GM18519 (cell line): ENCODE data around the gene TMPRSS7.
"Not testable (repeated sequence)": the region's sequence is repeated elsewhere in the genome, so short reads cannot be mapped to it uniquely, and the experiment has no call there.

Source experiments
- ATAC-seq: cut with Tn5 transposase; IDR thresholded peaks from one replicate; pipeline ENCODE4 v1.9.1; 2021; ENCODE audit warnings: mild to moderate bottlenecking, moderate library complexity; ENCODE audit not compliant: unreplicated experiment, low FRiP score

The TMPRSS7 gene

DNA sequence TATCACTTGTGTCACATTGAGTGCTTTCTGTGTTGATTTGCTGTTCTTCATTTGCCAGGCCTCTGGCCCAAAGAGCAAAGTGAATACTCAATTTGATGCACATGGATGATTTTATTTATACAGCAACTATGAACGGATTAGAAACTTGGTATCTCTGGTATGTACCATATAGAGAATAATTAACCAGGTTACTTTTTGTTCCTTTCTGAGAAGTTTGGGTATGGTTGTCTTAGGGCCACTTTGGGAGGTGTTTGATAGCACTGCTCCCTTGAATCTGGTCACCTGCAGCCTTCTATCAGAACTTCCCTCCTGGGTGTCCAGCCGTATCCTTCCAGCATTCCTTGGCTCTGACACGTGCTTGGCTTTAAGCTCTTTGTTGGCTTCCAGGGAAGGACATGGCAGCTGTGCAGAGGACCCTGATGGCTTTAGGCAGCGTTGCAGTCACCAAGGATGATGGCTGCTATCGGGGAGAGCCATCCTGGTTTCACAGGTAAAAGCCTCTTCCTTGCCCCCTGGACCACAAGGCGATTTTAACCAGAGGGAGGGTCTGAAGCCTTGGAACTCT, 23.1 kb upstream of the TMPRSS7 start:
- no peak for ATAC-seq

DNA sequence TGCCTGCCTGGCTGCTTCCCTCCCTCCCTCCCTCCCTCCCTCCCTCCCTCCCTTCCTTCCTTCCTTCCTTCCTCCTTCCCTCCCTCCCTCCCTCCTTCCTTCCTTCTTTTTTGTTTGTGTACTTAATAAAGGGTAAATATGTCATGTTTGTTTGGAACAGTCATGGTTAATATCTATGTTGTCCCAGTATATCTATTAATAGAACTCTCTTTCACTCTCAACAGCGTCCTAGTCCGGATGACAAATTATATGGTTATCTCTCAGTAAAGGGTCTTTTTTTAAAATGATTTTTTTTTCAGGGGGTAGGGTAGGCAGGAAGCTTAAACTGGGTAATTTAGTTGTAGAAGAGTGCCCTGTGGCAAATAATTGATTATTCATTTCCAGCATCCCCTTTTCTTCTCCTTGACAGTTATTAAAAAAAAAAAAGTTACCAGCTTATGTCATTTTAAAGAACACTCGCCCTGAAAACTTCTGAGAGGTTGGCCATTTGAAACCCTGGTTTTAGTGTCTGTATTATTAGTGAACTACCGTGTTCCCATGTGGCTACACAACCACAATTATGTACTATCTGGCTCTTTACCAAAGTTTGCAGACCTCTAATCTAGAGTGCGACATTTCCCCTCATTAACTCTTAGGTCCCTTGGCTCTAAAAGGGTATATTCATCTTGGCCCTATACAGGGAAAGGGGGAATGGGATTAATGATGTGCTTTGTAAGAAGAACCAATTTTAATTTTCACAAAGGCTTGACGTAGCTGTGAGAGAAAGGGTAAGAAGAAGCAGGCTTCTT, 22.1 kb upstream of the TMPRSS7 start:
- no peak for ATAC-seq

DNA sequence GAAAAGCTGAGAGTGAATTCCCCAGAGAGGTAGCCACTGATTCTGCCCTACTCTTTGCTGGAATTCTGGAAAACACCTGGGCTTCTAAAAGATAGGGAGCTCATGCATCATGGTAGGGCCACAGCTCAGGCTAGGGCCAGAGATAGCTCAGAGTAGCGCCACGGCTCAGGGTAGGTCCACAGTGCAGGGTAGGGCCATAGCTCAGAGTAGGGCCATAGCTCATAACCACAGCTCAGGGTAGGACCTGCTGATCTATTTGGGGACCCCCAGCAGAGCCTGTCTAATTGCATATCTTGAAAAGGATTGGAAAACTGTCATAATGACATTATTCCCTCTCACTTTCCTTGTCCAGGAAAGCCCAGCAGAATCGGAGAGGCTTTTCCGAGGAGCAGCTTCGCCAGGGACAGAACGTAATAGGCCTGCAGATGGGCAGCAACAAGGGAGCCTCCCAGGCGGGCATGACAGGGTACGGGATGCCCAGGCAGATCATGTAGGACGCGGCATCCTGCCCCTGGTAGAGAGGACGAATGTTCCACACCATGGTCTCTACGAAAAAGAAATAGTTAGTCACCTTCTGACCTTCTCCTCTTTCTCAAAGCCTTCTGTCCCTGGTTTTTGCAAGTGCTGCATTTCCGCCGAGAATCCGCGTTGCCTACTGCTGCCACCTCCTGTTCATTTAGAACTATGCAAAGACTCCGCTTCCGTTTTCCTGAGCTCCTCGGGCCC, 21.3 kb upstream of the TMPRSS7 start:
- peak; percentile 84 for ATAC-seq

DNA sequence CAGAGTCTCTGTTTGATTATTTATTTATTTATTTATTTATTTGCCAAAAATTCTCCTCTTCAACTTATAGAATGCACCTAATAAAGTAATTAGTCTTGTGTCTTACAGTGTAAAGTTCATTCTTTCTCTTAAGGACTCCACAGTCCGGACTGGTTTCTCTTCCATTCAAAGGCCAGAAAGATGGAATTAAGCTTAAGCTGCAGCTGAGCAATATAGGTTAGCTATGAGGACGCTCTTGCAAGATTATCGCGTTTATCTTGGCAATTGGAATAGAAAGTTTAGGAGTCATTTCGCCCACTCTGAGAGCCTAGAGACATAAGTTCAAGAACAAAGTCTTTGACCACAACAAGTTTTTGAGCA, 20.8 kb upstream of the TMPRSS7 start:
- peak; percentile 20 for ATAC-seq

- no peak for ATAC-seq
These were observed 17.4 kb upstream of the TMPRSS7 start for GRCh38 chr3:112017091-112017490.

- ATAC-seq: no peak
These were observed 15.8 kb upstream of the TMPRSS7 start for GRCh38 chr3:112018712-112019111.

- ATAC-seq: no peak
These were observed 14.8 kb upstream of the TMPRSS7 start for GRCh38 chr3:112019716-112020115.

- no peak for ATAC-seq
These were observed 13.9 kb upstream of the TMPRSS7 start for GRCh38 chr3:112020674-112021085.

DNA sequence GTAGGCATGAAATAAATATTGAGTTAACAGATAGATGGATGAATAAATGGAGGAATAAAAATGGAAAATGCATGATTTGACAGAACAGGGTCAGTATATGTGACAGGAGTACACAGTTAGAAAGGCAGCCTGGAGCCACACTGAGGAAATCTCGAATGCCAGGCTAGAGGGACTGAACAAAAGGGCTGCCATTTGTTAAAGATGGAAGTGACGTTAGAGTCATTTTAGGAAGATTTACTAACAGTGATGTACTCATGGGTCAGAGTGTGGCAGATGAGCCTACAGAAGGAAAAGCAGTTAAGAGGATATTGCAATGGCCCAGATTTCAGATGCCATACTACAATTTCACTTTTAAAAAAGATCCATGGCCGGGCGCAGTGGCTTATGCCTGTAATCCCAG, 7.4 kb upstream of the TMPRSS7 start:
- ATAC-seq: no peak

- ATAC-seq: no peak
These were observed 6.7 kb upstream of the TMPRSS7 start for GRCh38 chr3:112027826-112028225.

GRCh38 chr3:112030901-112031300, 3.6 kb upstream of the TMPRSS7 start:
- ATAC-seq: no peak

DNA sequence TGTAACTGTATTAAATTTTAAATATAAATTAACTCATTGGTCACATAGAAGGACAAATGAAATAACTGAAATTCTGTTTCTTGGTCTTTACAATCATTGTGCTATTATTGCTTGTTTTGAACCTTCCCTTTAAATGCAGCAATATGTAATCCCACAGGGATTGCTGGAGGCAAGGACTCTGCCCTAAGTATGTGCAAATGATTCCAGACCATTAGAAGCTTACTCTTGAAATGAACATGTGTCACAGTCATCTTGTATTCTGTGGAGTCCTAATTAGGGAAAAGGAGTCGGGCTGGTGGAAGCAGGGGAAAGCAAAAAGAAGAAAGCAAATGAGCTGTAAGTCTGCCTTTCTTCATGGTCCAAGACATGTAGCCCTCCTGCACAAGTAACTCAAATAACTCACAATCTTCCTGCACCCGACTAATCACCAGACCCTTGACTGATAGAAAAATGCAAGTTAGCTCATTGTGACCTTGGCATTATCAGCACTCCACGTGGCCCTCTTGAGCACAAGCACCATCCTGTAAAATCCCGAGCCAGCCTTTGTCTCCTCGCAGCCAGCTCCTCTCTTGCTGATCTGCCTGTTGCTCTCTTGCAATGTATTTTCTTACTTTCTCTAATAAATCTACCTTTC, 2.3 kb upstream of the TMPRSS7 start:
- ATAC-seq: no peak

DNA sequence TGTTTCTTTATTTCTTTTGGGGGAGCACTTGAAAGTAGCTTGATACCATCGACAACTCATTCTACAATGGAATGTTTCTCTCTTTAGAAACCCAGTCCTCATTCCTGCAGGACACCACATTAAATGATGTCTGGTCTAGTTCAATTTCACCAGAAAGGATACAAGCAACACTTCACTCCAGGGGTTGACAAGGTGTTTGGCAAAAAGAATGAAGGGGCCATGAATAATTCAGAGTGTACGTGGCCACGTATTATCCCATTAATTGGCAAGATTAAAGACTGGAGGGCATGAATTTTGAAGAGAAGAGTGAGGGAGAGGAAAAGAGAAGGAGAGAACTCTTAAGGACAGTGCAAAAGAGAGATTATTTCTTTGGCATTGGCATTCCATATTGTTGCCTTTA, 705 bp downstream of the TMPRSS7 start:
- no peak for ATAC-seq

DNA sequence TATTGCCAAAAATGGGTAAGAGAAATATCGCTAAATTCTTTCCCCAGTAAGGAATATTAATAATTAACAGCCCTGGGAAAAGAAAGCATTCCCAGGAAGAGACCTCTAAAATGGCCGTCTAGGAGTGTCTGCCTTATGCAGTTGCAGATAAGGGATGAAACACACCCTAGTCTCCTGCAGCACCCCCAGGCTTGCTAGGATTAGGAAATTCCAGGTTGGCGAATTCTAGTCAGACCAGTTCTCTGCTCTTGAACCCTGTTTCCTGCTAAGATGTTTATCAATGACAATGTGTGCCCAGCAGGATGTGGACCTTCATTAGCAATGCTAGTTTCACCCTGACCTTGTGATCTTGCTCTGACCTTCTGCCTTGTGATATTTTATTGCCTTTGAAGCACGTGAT, 2.7 kb downstream of the TMPRSS7 start:
- ATAC-seq: not testable (repeated sequence)

DNA sequence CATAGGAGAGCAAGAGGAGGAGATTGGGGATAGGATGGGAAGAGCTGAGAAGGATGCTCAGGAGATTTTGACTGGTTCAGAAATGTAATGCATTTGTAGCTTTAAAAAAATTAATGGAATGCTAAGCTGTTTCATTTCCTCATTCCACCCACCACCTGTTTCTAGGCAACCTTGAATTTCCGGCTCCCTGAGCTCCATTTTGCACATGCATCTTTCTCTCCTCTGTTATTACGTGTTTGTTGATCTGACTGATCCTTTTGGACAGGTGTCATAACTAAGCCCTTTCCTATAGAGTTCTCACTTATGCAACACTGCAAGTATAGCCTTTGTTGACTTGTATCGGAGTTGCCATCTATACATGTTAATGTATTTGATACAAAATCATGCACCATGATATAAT, 4.3 kb downstream of the TMPRSS7 start:
- peak; percentile 67 for ATAC-seq

GRCh38 chr3:112041321-112041720, 6.8 kb downstream of the TMPRSS7 start:
- ATAC-seq: no peak

DNA sequence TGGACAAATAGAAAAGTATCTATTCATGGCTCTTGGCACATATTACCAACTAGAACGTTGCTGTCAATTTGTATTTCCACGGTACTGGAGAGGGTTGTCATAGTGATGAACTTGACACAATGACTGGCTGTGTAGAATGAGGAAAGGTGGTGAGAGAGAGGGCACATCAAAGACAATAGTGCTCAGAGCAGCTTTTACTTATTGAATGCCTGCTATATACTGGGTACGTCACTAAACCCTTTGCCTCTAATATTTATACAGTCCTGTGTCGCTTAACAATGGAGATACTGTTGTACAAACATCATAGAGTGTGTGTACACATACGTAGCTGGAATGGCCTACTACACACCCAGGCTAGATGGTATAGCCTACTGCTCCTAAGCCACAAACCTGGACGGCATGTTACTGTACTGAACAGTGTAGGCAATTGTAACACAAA, 8.3 kb downstream of the TMPRSS7 start:
- ATAC-seq: no peak

DNA sequence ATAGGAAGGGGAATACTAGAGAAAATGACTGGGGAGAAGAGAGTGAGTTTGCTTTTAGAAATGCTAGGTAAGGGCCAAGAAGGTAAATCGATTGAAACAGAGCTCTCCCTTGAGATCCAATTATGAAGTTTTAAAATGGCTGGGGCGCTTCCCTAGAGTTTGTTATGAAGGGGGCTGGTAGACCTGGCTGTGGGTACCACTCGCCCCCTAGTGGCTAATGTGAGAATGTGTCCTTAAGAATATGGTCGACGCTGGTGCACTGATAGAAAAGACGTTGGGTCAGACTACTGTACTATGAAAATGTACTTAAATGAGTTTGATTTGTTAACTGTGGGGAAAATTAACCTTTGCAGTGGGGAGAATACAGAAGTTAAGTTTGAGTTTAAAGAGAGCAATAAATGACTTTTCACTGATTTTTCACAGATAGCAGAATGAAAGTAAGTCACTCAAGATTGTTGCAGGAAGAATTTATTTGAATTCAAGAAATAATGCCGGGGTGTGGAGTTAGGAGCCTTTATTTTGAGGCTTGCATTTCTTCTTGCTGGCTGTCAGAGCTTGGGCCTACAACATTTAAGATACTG, 9.2 kb downstream of the TMPRSS7 start:
- peak; percentile 75 for ATAC-seq

GRCh38 chr3:112046599-112046998, 12.1 kb downstream of the TMPRSS7 start:
- ATAC-seq: no peak

- no peak for ATAC-seq
These were observed 12.7 kb downstream of the TMPRSS7 start for GRCh38 chr3:112047264-112047663.

DNA sequence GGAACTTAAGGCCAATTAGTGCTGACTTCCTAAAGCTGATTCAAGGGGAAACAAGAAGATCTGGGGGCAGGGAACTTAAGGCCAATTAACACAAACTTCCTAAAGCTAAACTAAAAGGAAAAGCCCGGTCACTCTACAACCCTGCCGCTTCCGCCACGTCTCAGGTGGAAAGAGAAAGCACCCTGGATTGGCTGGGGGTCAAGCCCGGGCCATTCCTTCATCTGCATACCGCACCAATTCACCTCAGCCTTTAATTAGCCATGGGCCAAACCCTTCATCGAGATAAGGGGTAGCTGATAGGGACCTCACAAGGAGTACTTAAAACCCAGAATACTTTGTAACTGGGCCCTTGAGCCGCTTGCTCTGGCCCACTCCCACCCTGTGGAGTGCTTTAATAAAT, 14.4 kb downstream of the TMPRSS7 start:
- ATAC-seq: no peak
